Naive thymus-derived CD8-positive, alpha-beta T cell (primary cell): ENCODE data around the gene WNT9B. TPM values are rescaled to one million over a fixed set of nuclear protein-coding genes. Genes with fewer than 3 reads are reported as not detected.

Source experiments
- ATAC-seq, 2 donors: fragments of 150-1000 bp; cut with Tn5 transposase in 1 of 2; sonication (Bioruptor Pico), chemical (Tn5 transposase) in 1 of 2; 1 replicate in 1 of 2; 2 replicates in 1 of 2; pipeline ENCODE4 v1.10.0; 2021; ENCODE audit warnings: mild to moderate bottlenecking in 2 of 2, moderate library complexity in 2 of 2
- POLR2A ChIA-PET: fragments of 350-600 bp; sonication (Branson Sonifier 250); formaldehyde crosslinking; loops from one replicate; lab custom pipeline; 2021; ENCODE audit warnings: antibody characterized with exemption; lab: Charles Lee
- DNase-seq, 10 donors: peaks; one replicate each; pipeline versions ENCODE4 v3.0.0 to v3.0.0-alpha.2; 2020 to 2022
- H3K27ac Mint-ChIP-seq, 10 donors: one replicate each; pipeline ENCODE4 v1.8.0; 2020 to 2022; ENCODE audit warnings: mild to moderate bottlenecking in 10 of 10, mixed read lengths in 10 of 10, moderate library complexity in 4 of 10, inconsistent platforms in 1 of 10
- H3K27me3 Mint-ChIP-seq, 5 donors: one replicate each; pipeline ENCODE4 v1.8.0; 2021 to 2022; ENCODE audit warnings: mixed read lengths in 5 of 5
- H3K36me3 Mint-ChIP-seq, 3 donors: one replicate each; pipeline ENCODE4 v1.8.0; 2020 to 2022; ENCODE audit warnings: mixed read lengths in 3 of 3, mild to moderate bottlenecking in 2 of 3, inconsistent platforms in 1 of 3
- H3K4me1 Mint-ChIP-seq, 4 donors: one replicate each; pipeline ENCODE4 v1.8.0; 2021 to 2022; ENCODE audit warnings: mixed read lengths in 4 of 4
- H3K4me3 Mint-ChIP-seq, 10 donors: one replicate each; pipeline ENCODE4 v1.8.0; 2020 to 2022; ENCODE audit warnings: mild to moderate bottlenecking in 10 of 10, mixed read lengths in 10 of 10, moderate library complexity in 6 of 10, inconsistent platforms in 1 of 10
- H3K9me3 Mint-ChIP-seq, 9 donors: one replicate each; pipeline ENCODE4 v1.8.0; 2020 to 2022; ENCODE audit warnings: mixed read lengths in 9 of 9, mild to moderate bottlenecking in 3 of 9, inconsistent platforms in 1 of 9, moderate library complexity in 1 of 9
- polyA plus RNA-seq, 3 donors: library from polyadenylated mRNA; unstranded; fragments of 300-500 nt; fragmentation: Illumina TruSeq; gene quantifications; one replicate each; pipeline ENCODE4 v1.2.3, GENCODE V29; 2021
- total RNA-seq, 8 experiments: library from RNA in 2 of 8; stranded (reverse) in 2 of 8; gene quantifications; one replicate each; pipeline ENCODE4 v1.2.3 and lab custom pipeline; 2021 to 2026

Gene WNT9B
- total and polyA plus RNA-seq, 5 experiments from 2014 or later, result not detected

DNA sequence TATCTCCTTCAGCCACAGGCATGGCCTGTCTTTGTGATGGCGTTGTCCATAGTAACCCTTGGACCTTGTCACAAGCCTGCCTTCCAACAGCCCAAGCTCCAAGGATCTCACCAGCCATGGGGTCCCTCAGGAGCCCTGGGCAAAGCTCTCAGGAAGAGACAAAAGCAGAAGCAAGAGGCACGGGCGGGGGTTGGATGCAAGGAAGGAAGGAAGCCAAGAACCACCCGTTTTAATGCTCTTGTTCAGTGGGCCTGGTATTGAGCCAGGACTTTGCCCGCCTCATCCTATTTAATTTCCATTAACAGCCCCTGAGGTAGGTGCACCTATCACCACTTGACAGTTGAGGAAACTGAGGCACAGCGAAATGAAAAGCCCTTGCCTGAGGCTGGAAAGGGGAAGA is 39.3 kb downstream of the WNT9B start:
- Mint-ChIP-seq H3K36me3 (no peaks in the 10 kb centered on the region), H3K4me3 (no peak overlapping the region), H3K27ac (no peak overlapping the region), H3K4me1 (peaks cover 0 to 3% (median 0%) of the 10 kb centered on the region in 4 donors), H3K9me3 (no peaks in the 10 kb centered on the region), H3K27me3 (peaks cover 0 to 18% (median 15%) of the 10 kb centered on the region in 5 donors)
- ATAC-seq (no peak), DNase-seq (no peak)
- POLR2A ChIA-PET, result no interaction called here

DNA sequence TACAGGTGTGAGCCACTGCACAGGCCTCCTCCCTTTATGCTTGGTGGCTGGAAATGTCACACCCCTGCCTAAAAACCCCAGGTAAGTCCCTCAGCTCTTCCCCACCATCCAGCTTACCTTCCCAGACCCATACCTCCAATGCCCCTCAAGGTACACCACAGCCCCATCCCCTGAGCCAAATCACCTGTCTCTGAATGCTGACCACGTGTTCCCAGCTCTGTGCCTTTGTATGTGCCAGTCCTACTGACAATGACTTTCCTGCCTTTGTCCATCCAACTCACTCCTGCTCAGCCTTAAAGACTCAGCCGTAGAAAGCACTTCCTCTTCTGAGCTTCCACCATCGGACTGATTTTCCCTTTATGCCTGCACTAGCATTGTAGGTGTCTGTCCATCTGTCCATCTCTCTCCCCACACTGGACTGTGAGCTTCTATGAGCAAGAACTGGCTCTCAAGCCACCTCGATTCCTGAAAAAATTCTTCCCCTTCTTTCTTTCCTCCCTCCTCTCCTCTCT is 40.9 kb downstream of the WNT9B start:
- Mint-ChIP-seq H3K27ac (no peak overlapping the region), H3K27me3 (peaks cover 0 to 17% (median 13%) of the 10 kb centered on the region in 5 donors), H3K4me3 (no peak overlapping the region), H3K36me3 (no peaks in the 10 kb centered on the region), H3K4me1 (peaks cover 0 to 3% (median 0%) of the 10 kb centered on the region in 4 donors), H3K9me3 (no peaks in the 10 kb centered on the region)
- ATAC-seq (no peak), DNase-seq (no peak)
- POLR2A ChIA-PET, result no interaction called here

DNA sequence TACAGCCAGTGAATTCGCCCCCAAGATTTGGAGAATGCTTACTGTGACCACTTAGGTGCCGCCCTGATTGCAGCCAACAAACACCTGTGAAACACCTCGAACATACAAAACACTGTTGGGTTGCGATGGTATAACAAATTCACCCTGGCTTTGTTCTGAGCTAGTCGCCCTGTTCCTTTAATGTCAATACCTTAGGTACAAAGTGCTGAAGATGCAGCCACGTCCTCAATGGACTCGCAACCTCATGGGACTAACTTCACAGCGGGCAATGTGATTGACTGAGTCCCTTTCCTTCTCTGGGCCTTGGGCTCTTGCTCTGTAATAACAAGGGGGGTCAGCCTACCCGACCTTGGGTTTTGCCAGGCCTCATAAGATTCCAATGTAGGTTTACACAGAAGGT is 42.6 kb downstream of the WNT9B start:
- Mint-ChIP-seq H3K4me3 (no peak overlapping the region), H3K27me3 (peaks cover 0 to 17% (median 13%) of the 10 kb centered on the region in 5 donors), H3K9me3 (peaks cover 0 to 8% (median 0%) of the 10 kb centered on the region in 9 donors), H3K4me1 (peaks cover 0 to 3% (median 0%) of the 10 kb centered on the region in 4 donors), H3K27ac (no peak overlapping the region), H3K36me3 (no peaks in the 10 kb centered on the region)
- POLR2A ChIA-PET, result no interaction called here
- ATAC-seq, result no peak
- no peak for DNase-seq

DNA sequence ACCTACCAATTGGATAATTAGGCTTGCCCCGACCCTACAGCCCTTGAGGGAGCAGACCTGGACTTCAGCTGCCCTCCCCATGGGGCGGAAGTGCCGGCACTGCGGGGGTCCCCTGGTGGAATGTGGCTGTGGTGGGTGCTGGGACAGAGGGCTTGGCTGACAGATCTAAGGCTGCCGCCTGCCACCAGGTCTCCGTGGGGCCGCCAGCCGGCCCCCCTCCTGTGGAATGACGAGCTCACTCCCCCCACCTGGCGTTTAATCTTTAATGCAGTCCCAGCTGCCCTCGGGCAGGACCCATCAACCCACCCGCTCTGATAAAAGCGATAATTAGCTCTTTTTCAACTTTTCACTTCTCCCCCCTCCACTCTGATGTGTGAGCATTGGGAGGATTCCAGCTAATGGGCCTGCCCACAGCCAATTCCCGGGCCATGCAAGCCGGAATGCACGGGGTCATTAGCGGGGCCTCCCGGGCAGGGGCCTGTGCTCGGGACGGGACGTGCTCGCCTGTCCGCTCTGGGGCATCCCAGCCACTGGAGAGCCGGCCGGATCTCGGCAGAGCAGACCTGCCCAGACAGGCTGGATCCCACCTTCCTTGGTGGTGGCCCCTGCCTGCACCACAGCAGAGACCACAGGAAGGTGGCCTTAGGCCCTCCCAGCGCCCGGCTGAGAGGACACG is 43.2 kb downstream of the WNT9B start:
- no peaks in the 10 kb centered on the region for H3K36me3 Mint-ChIP-seq
- DNase-seq, result no peak
- no peak overlapping the region for H3K4me3 Mint-ChIP-seq
- peaks cover 0 to 17% (median 13%) of the 10 kb centered on the region in 5 donors for H3K27me3 Mint-ChIP-seq
- no peak overlapping the region for H3K27ac Mint-ChIP-seq
- POLR2A ChIA-PET, result no interaction called here
- peaks cover 0 to 8% (median 0%) of the 10 kb centered on the region in 9 donors for H3K9me3 Mint-ChIP-seq
- peaks cover 0 to 3% (median 0%) of the 10 kb centered on the region in 4 donors for H3K4me1 Mint-ChIP-seq
- ATAC-seq, result no peak

DNA sequence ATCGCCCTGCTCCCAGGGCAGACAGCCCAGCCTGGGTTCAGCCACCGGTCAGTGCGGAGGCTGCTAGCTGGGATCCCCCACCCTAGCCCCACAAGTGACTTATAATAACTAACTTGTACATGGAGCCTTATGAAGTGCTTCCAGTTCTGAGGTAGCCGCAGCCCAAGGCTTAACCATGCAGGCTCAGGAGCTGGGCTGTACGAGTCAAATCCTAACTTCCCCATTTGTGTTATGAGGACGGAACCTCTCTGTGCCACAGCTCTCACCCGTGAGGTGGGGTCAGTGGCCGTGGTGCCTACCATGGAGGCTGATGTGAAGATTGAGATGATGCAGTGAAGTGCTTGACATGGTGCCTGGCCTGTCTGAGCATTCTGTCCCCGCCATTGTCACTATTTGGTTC is 43.8 kb downstream of the WNT9B start:
- no peak overlapping the region for H3K4me3 Mint-ChIP-seq
- no peaks in the 10 kb centered on the region for H3K36me3 Mint-ChIP-seq
- peaks cover 0 to 8% (median 0%) of the 10 kb centered on the region in 9 donors for H3K9me3 Mint-ChIP-seq
- no peak for ATAC-seq
- POLR2A ChIA-PET, result no interaction called here
- H3K27ac Mint-ChIP-seq, result no peak overlapping the region
- DNase-seq, result no peak
- peaks cover 0 to 3% (median 0%) of the 10 kb centered on the region in 4 donors for H3K4me1 Mint-ChIP-seq
- H3K27me3 Mint-ChIP-seq, result peaks cover 0 to 17% (median 13%) of the 10 kb centered on the region in 5 donors

DNA sequence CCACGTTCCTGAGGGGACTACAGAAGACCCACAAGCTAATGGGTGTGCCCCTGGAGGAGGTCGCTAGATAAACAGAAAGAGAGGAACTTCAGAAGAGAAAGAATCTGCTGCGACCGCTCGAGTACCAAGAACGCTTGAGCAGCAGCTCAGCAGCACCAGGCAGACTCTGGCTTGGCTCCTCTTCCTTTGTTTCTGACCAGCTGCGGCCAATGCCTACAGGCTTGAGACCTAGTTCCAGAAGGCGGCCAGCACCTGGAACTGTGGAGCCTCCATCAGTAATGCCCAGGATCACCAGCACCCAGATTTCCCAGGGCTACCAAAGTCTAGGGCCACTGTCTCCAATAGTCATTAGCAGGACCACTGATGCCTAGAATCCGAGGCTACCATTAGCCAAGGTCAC is 45.6 kb downstream of the WNT9B start:
- peaks cover 0 to 8% (median 0%) of the 10 kb centered on the region in 9 donors for H3K9me3 Mint-ChIP-seq
- H3K27ac Mint-ChIP-seq, result no peak overlapping the region
- H3K27me3 Mint-ChIP-seq, result peaks cover 0 to 16% (median 12%) of the 10 kb centered on the region in 5 donors
- ATAC-seq (no peak), DNase-seq (no peak)
- peaks cover 0 to 3% (median 0%) of the 10 kb centered on the region in 4 donors for H3K4me1 Mint-ChIP-seq
- no peaks in the 10 kb centered on the region for H3K36me3 Mint-ChIP-seq
- POLR2A ChIA-PET, result no interaction called here
- no peak overlapping the region for H3K4me3 Mint-ChIP-seq

DNA sequence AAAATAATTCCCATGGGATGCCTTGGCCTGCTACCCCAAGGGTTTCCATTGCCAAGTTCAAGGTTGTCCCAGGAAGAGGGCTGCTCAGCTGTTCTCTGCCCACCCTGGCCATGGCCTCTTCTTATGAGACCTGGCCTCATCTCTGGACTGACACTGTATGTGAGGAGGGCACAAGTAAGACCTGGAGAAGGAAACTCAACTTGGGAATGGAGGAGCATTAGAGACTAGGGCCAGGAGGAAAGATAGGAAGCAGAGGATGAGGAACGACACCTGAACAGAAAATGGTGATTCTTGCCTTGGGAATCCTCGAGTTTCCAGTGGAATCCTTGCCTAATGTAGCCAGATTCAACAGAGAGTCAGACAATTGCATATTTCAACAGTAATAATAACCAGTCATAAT is 47.0 kb downstream of the WNT9B start:
- Mint-ChIP-seq H3K9me3 (peaks cover 0 to 8% (median 0%) of the 10 kb centered on the region in 9 donors), H3K4me1 (no peaks in the 10 kb centered on the region), H3K27ac (no peak overlapping the region), H3K4me3 (no peak overlapping the region), H3K27me3 (peaks cover 0 to 13% (median 6%) of the 10 kb centered on the region in 5 donors), H3K36me3 (no peaks in the 10 kb centered on the region)
- ATAC-seq (no peak), DNase-seq (no peak)
- POLR2A ChIA-PET, result no interaction called here

DNA sequence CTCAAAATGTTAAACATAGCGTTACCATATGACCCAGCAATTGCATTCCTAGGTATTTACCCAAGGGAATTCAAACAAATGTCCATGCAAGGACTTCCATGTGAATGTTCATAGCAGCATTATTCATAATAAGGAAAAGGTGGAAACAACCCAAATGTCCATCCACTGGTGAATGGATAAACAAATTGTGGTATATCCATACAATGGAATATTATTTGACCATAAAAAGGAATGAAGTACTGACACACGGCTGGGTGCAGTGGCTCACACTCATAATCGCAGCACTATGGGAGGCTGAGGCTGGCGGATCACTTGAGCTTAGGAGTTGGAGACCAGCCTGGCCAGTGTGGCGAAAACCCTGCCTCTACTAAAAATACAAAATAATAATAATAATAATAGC is 47.5 kb downstream of the WNT9B start:
- Mint-ChIP-seq H3K27me3 (peaks cover 0 to 14% (median 4%) of the 10 kb centered on the region in 5 donors), H3K4me1 (no peaks in the 10 kb centered on the region), H3K9me3 (peaks cover 0 to 8% (median 3%) of the 10 kb centered on the region in 9 donors), H3K4me3 (no peak overlapping the region), H3K27ac (no peak overlapping the region), H3K36me3 (no peaks in the 10 kb centered on the region)
- POLR2A ChIA-PET, result no interaction called here
- DNase-seq, result no peak
- ATAC-seq, result no peak

DNA sequence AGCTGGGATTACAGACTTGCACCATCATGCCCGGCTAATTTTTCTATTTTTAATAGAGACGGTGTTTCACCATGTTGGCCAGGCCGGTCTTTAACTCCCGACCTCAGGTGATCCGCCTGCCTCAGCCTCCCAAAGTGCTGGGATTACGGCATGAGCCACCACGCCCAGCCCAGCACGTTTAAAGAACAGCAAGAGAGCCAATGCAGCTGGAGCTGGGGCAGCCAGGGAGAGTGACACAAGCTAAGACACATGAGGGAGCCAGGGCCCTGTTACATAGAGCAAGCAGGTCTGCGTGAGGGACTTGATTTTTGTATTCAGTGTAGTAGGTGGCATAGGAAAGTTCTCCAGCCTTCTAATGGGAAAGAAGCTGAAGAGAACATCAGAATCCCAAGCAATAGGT is 49.9 kb downstream of the WNT9B start:
- Mint-ChIP-seq H3K36me3 (no peaks in the 10 kb centered on the region), H3K9me3 (peaks cover 0 to 12% (median 3%) of the 10 kb centered on the region in 9 donors), H3K27me3 (peaks cover 0 to 17% (median 11%) of the 10 kb centered on the region in 5 donors), H3K4me3 (no peak overlapping the region), H3K27ac (no peak overlapping the region), H3K4me1 (peaks cover 2 to 9% (median 4%) of the 10 kb centered on the region in 4 donors)
- ATAC-seq (no peak), DNase-seq (no peak)
- POLR2A ChIA-PET, result no interaction called here

DNA sequence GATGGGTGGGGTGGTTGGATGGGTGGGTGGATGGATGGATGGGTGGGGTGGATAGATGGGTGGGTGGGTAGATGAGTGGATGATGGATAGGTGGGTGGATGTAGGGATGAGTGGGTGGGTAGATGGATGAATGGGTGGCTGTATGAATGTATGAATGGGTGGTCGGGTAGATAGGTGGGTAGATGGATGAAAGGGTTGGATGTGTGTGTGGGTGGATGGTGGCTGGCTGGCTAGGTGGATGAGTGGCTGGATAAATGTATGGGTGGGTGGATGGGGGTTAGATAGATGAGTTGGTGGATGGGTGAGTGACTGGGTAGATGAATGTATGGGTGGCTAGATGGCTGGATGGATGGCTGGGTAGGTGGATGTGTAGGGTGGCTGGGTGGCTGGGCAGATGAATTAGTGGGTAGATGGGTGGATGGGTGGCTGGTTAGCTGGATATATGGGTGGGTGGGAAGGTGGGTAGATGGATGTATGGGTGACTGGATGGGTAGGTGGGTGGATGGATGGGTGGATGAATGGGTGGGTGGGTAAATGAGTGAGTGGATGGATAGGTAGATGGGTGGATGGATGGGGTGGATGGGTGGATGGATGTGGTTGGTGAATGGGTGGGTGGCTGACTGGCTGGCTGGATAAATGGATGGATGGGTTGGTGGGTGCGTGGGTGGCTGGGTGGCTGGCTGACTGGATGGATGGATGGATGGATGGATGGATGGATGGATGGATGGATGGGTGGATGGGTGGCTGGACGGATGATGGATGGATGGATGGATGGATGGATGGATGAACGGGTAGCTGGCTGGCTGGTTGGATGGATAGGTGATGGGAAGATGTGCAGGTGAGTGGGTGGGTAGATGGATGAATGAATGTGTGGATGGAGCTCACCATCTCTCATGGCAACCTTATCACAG is 52.6 kb downstream of the WNT9B start:
- Mint-ChIP-seq H3K4me3 (no peak overlapping the region), H3K27me3 (peaks cover 0 to 14% (median 8%) of the 10 kb centered on the region in 5 donors), H3K9me3 (peaks cover 0 to 12% (median 0%) of the 10 kb centered on the region in 9 donors), H3K27ac (no peak overlapping the region), H3K36me3 (no peaks in the 10 kb centered on the region), H3K4me1 (peaks cover 2 to 9% (median 4%) of the 10 kb centered on the region in 4 donors)
- POLR2A ChIA-PET, result no interaction called here
- ATAC-seq, result no peak
- DNase-seq, result no peak

DNA sequence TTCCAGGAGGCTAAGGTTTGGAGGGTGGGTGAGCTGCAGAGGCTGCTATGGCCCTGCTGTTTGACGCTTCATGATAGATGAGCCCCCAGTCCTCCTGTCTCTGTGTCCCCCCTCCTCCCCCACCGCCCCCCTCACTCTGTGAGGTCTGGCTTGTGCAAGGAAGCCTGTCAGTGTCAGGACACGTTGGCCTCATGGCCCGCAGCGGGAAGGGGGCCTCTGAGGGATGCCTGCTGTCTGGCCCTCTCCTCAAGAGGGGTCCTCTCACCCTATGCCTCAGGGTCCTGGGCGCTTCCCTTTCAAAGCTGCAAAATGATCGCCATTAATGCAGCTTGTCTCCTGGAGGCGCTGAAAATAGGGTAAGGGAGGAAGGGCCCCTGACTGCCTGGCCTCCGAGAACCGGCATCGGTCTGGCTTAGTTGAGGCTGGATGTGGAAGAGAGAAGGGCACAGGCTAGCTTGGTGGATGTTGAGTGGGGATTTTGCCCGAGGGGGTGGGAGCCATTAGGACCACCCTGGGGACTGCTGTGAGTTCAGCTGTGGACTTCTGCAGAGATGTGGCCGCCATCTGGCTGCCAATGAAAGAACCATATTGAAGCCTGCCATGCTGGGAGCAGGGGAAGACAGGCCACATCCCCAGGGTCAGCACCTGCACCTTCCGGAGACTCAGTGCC is 56.8 kb downstream of the WNT9B start:
- H3K27ac Mint-ChIP-seq, result peak overlapping the region in 1 of 10 donors; percentile 5
- H3K9me3 Mint-ChIP-seq, result peaks cover 0 to 12% (median 0%) of the 10 kb centered on the region in 9 donors
- no peak overlapping the region for H3K4me3 Mint-ChIP-seq
- POLR2A ChIA-PET, result no interaction called here
- ATAC-seq (no peak), DNase-seq (no peak)
- no peaks in the 10 kb centered on the region for H3K36me3 Mint-ChIP-seq
- H3K4me1 Mint-ChIP-seq, result peaks cover 2 to 9% (median 4%) of the 10 kb centered on the region in 4 donors
- peaks cover 0 to 26% (median 10%) of the 10 kb centered on the region in 5 donors for H3K27me3 Mint-ChIP-seq

DNA sequence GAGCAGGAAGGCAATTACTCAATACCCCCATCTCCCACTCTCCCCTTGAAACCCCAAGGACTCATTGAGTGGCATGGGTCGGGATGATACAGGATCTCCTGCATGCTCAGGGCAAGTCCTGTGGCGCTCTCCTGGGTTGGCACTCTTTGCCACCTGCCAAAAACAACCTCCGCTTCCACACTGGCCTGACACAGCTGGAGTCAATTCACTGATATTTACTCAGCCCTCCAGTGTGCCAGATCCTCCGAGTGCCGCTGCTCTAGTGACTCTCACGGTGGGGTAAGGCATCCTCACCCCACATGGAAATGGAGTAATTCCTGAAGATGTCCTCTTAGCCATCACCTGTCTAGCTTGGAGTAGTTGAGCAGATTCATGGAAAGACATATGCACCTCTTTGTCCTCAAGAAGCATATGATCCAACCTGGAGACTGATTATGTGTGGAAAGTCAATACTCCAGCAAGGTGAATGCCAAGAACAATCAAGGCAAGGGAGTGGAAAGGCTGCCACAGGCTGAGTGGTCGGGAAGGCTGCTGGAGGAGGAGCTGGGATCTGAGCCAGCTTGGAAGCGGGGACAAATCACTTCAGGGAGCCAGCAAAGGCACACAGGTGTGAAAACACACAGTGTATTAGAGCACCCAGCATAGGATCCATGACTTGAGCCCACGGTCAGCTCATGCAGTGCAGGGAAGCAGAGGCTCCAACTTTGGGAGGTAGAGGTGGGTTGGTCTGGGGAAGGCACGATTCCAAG is 59.0 kb downstream of the WNT9B start:
- ATAC-seq (no peak), DNase-seq (no peak)
- no peaks in the 10 kb centered on the region for H3K9me3 Mint-ChIP-seq
- no peaks in the 10 kb centered on the region for H3K36me3 Mint-ChIP-seq
- H3K27ac Mint-ChIP-seq, result peak overlapping the region in 1 of 10 donors; percentile 36
- H3K27me3 Mint-ChIP-seq, result peaks cover 2 to 22% (median 6%) of the 10 kb centered on the region in 5 donors
- H3K4me3 Mint-ChIP-seq, result no peak overlapping the region
- POLR2A ChIA-PET, result no interaction called here
- H3K4me1 Mint-ChIP-seq, result peaks cover 2 to 7% (median 4%) of the 10 kb centered on the region in 4 donors
